HFFc6 (cell line): Measurements from ENCODE around the gene PTPRE. TPM values are rescaled to one million over a fixed set of nuclear protein-coding genes. Genes with fewer than 3 reads are reported as not detected.
A peak's percentile ranks its signal among the peaks of the same experiment; 100 is the strongest.

ENCODE experiments used
- DNase-seq: peaks from one replicate; pipeline ENCODE4 v3.0.0-alpha.2; 2018
- H3K27ac Mint-ChIP-seq: 2 replicates; pipeline ENCODE4 v1.8.0; 2020; ENCODE audit warnings: mild to moderate bottlenecking, mixed read lengths
- H3K27me3 Mint-ChIP-seq: 2 replicates; pipeline ENCODE4 v1.8.0; 2021; ENCODE audit warnings: mild to moderate bottlenecking, moderate library complexity, mixed read lengths; ENCODE audit not compliant: insufficient read depth
- H3K36me3 Mint-ChIP-seq: 2 replicates; pipeline ENCODE4 v1.8.0; 2021; ENCODE audit warnings: low read depth, mixed read lengths
- H3K4me1 Mint-ChIP-seq: 2 replicates; pipeline ENCODE4 v1.8.0; 2020; ENCODE audit warnings: low read depth, mixed read lengths
- H3K4me3 Mint-ChIP-seq: 2 replicates; pipeline ENCODE4 v1.8.0; 2020; ENCODE audit warnings: mild to moderate bottlenecking, moderate library complexity, mixed read lengths
- H3K9me3 Mint-ChIP-seq: 2 replicates; pipeline ENCODE4 v1.8.0; 2020; ENCODE audit warnings: mild to moderate bottlenecking, mixed read lengths
- total RNA-seq, 6 experiments: library from RNA; stranded (reverse); fragmentation: NEBNext Ultra II Directional; extraction: Animal tissue kit (Norgen Biotek cat#: 25700); gene quantifications; 2 replicates in 1 of 6; 3 replicates in 5 of 6; pipeline ENCODE4 v1.2.3, GENCODE V29; 2021
- TF ChIP-seq, protein P1 (sequence below): fragments of 200-600 bp; sonication (generic); IDR thresholded peaks from 2 replicates; pipeline ENCODE4 v1.5.0; 2021; ENCODE audit warnings: antibody characterized with exemption, mild to moderate bottlenecking

The PTPRE gene
- total RNA-seq, 6 experiments from 2014 or later = 0.14 to 0.37 (median 0.15) TPM; not detected in 3

DNA sequence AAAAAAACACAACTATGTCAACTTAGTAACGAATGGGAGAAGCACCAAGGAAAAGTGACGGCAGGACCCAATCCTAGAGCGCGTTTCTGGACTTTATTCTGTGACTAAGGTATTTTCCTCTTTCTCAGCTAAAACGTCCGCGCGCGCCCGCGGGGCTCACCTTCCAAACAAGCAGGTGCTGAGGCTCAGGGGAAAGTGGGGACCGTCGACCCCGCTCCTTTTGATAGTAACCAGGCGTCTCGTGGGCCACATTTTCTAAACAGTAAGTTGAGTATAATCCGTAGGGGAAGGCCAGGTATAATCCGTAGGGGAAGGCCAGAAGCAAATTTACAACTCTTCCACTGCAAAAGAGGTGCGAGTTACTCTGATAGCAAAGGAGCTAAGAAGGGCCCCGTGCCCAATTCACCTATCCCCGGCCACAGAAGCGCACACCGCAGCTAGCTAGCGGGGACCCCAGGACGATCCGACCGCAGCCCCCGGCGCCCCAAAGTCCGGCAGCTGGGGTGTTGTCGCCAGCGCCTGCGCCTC lies 218.6 kb downstream of the PTPRE start:
- Mint-ChIP-seq H3K9me3 (no peaks in the 10 kb centered on the region), H3K4me3 (peak overlapping the region; percentile 94), H3K27me3 (peaks cover 15% of the 10 kb centered on the region), H3K36me3 (peaks cover 26% of the 10 kb centered on the region), H3K4me1 (peaks cover 61% of the 10 kb centered on the region), H3K27ac (peak overlapping the region; percentile 79)
- TF ChIP-seq, protein P1, sequence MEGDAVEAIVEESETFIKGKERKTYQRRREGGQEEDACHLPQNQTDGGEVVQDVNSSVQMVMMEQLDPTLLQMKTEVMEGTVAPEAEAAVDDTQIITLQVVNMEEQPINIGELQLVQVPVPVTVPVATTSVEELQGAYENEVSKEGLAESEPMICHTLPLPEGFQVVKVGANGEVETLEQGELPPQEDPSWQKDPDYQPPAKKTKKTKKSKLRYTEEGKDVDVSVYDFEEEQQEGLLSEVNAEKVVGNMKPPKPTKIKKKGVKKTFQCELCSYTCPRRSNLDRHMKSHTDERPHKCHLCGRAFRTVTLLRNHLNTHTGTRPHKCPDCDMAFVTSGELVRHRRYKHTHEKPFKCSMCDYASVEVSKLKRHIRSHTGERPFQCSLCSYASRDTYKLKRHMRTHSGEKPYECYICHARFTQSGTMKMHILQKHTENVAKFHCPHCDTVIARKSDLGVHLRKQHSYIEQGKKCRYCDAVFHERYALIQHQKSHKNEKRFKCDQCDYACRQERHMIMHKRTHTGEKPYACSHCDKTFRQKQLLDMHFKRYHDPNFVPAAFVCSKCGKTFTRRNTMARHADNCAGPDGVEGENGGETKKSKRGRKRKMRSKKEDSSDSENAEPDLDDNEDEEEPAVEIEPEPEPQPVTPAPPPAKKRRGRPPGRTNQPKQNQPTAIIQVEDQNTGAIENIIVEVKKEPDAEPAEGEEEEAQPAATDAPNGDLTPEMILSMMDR = no peak
- DNase-seq = no peak

DNA sequence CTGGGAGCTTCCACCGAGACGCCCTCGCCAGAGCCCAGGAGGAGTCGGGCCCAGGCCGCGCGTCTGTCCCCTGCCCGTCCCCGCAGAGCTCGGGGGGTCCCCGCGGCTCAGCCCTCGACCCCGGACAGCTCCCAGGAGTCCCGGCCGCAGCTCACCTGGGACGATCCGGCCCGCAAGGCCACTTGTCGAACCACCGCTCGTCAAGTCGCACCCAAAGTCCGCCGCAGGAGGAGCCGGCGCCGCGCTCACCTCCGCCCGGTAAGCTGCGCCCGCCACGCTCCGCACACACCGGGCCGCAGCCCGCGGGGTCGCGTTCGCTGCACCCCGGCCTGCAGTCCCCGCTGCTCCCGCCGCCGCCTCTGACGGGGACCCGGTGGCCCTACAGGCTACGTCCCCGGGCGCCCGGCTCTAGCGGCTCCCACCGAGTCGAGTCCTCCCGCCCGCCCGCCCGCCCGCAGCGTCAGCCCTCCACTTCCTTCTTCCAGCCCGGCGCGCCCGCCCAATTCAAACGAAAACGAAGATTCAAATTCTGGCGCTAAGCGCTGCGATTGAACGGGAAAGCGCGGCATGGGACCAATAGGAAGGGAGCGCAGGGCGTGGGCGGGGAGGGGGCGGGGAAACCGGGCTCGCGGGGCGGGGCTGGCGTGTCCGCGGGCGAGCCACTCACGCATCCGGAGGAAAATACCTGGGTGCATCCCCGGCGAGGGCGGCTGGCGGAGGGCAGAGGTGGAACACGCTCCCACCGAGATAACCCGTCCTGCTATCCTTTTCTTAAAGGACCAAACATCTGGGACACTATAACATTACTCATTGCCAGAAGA lies 219.3 kb downstream of the PTPRE start, which contains the start of gene MKI67:
Gene MKI67, minus strand, starts transcription at position 480 of the 821 bp plus-strand sequence. CDS start 756 bp downstream, outside the sequence.
- H3K4me1 Mint-ChIP-seq = peaks cover 55% of the 10 kb centered on the region
- H3K4me3 Mint-ChIP-seq = peak within 1 kb of the TSS; percentile 94
- H3K27me3 Mint-ChIP-seq = peaks cover 15% of the 10 kb centered on the region
- TF ChIP-seq, protein P1 = no peak
- H3K36me3 Mint-ChIP-seq = peaks cover 21% of the 10 kb centered on the region
- no peaks in the 10 kb centered on the region for H3K9me3 Mint-ChIP-seq
- DNase-seq = peak; percentile 83
- peak within 1 kb of the TSS; percentile 79 for H3K27ac Mint-ChIP-seq

DNA sequence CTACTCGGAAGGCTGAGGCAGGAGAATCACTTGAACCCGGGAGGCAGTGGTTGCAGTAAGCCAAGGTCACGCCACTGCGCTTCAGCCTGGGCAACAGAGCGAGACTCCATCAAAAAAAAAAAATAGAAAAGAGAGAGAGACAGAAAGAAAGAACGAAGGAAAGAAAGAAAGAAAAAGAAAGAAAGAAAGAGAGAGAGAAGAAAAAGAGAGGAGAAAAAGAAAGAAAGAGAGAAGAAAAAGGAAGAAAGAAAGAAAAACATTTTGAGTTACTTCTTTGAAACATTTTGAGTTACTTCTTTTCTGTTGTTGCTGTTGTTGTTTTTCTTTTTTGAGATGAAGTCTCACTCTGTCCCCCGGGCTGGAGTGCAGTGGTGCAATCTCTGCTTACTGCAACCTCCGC lies 221.7 kb downstream of the PTPRE start:
- Mint-ChIP-seq H3K4me3 (no peak overlapping the region), H3K27me3 (peaks cover 21% of the 10 kb centered on the region), H3K9me3 (no peaks in the 10 kb centered on the region), H3K27ac (no peak overlapping the region), H3K36me3 (peaks cover 7% of the 10 kb centered on the region; the same call in 1 of the 2 replicates), H3K4me1 (peaks cover 35% of the 10 kb centered on the region)
- no peak for DNase-seq
- TF ChIP-seq, protein P1 = no peak

DNA sequence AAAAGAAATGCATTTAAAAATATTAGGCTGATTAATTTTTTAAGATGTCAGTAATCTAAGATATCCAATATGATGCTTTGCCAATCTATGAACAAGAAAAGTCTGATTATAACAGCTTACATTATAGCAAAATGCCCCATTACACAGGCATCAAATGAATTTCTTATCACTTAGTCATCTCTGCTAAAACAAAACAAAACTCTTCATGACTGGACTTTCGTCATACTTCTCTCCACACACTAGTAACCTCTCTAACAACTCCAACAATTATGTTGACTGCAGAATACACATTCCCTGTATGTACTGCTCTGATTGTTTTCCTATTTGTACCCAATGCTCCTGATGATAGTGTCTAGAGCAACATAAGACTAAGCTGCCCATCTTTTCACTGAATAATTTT lies 223.1 kb downstream of the PTPRE start:
- H3K36me3 Mint-ChIP-seq = peaks cover 5% of the 10 kb centered on the region; the same call in 1 of the 2 replicates
- H3K9me3 Mint-ChIP-seq = no peaks in the 10 kb centered on the region
- TF ChIP-seq, protein P1 = no peak
- H3K4me3 Mint-ChIP-seq = no peak overlapping the region
- H3K27ac Mint-ChIP-seq = no peak overlapping the region
- DNase-seq = no peak
- H3K27me3 Mint-ChIP-seq = peaks cover 24% of the 10 kb centered on the region
- H3K4me1 Mint-ChIP-seq = peaks cover 21% of the 10 kb centered on the region

Other genes with a start within 250 kb of the PTPRE start
- not detected for gene FOXI2, start 169.9 kb upstream of the PTPRE start, total RNA-seq
- not detected for gene CLRN3, start 14.2 kb upstream of the PTPRE start, total RNA-seq
- 10 to 100 TPM; 38.2 to 77.0 (median 70.0) TPM for gene MKI67, start 219.3 kb downstream of the PTPRE start, total RNA-seq